ENCODE results near the gene ZNF580.

The ZNF580 gene

DNA sequence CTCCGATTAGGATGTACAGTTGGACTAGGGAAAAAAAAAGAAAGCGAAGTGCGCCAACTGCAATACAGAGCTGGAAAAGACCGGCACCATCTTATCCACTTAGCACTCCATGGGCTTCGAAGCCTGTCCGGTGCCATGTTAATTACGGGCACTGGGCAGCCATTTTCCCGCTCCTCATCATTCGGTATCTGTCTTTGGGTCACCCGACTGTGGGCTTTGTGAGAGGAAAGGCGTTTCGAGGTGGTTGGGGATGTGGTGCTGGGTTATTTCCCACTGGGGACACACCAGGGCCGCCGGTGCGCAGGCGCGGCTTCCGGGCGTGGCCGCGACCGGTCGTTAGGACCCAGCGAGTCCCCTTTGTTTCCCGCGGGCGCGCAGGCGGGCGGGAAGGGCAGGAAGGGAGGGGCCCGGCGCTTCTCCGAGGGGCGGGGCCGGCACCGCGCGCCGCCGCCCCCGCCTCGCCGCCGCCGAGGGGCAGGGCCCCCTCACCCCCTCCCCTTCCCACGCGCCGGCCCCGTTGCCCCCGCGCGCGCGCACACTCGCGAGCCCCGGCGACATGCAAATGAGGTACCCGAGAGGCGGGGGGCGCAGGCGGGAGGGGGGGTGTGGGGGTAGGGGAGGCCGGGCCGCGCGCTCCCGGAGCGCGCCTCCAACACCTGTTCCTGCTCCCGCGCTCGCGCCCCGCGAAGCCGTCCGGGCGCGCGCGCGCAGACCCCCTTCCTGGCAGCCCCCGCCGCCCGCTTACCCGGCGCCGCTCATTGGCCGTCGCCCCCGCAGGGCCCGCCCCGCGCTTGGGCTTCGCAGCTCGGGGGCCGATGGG, 40.8 kb upstream of the ZNF580 start, which contains the start of gene ZNF524 (continued):
- TF ChIP-seq, protein P1, sequence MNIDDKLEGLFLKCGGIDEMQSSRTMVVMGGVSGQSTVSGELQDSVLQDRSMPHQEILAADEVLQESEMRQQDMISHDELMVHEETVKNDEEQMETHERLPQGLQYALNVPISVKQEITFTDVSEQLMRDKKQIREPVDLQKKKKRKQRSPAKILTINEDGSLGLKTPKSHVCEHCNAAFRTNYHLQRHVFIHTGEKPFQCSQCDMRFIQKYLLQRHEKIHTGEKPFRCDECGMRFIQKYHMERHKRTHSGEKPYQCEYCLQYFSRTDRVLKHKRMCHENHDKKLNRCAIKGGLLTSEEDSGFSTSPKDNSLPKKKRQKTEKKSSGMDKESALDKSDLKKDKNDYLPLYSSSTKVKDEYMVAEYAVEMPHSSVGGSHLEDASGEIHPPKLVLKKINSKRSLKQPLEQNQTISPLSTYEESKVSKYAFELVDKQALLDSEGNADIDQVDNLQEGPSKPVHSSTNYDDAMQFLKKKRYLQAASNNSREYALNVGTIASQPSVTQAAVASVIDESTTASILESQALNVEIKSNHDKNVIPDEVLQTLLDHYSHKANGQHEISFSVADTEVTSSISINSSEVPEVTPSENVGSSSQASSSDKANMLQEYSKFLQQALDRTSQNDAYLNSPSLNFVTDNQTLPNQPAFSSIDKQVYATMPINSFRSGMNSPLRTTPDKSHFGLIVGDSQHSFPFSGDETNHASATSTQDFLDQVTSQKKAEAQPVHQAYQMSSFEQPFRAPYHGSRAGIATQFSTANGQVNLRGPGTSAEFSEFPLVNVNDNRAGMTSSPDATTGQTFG (tag by site-specific recombination; IDR thresholded peaks at IDR 0.05; ENCODE audit: borderline replicate concordance): peak; percentile 40; the same call in 1 of the 2 replicates
- TF ChIP-seq ZNF140 (tag by site-specific recombination; IDR thresholded peaks at IDR 0.05) (no peak), ZNF623 (tag by site-specific recombination; IDR thresholded peaks at IDR 0.05) (0 out of 2 replicates have a peak, but pooled peaks have one; percentile 7), SCRT1 (tag by site-specific recombination; IDR thresholded peaks at IDR 0.05; ENCODE audit: borderline replicate concordance) (no peak), ZNF624 (tag by site-specific recombination; IDR thresholded peaks at IDR 0.05) (no peak), SP3 (tag by site-specific recombination; IDR thresholded peaks at IDR 0.05) (peak; percentile 90), ZEB2 (tag by site-specific recombination; IDR thresholded peaks at IDR 0.05) (peak; percentile 26; the same call in 1 of the 2 replicates), ZNF174 (tag by site-specific recombination; IDR thresholded peaks at IDR 0.05) (no peak), ZNF138 (tag by site-specific recombination; IDR thresholded peaks at IDR 0.05; ENCODE audit: borderline replicate concordance) (0 out of 2 replicates have a peak, but pooled peaks have one; percentile 23), ZNF169 (tag by site-specific recombination; IDR thresholded peaks at IDR 0.05) (0 out of 2 replicates have a peak, but pooled peaks have one; percentile 53), EGR2 (tag by site-specific recombination; IDR thresholded peaks at IDR 0.05; ENCODE audit: low read depth) (no peak), ZNF843 (tag by site-specific recombination; IDR thresholded peaks at IDR 0.05) (peak; percentile 51; the same call in 1 of the 2 replicates), ZNF133 (tag by site-specific recombination; IDR thresholded peaks at IDR 0.05) (no peak), ZNF214 (tag by site-specific recombination; IDR thresholded peaks at IDR 0.05; ENCODE audit: borderline replicate concordance) (no peak), SP7 (tag by site-specific recombination; IDR thresholded peaks at IDR 0.05) (peak; percentile 66), ZNF664 (tag by site-specific recombination; IDR thresholded peaks at IDR 0.05) (no peak), ZBTB17 (tag by site-specific recombination; IDR thresholded peaks at IDR 0.05) (peak; percentile 97), IKZF3 (tag by site-specific recombination; IDR thresholded peaks at IDR 0.05) (no peak), ZNF239 (tag by site-specific recombination; IDR thresholded peaks at IDR 0.05) (no peak), ZNF335 (tag by site-specific recombination; conservative IDR thresholded peaks at IDR 0.05) (peak; percentile 97), ZNF610 (tag by site-specific recombination; IDR thresholded peaks at IDR 0.05; ENCODE audit: borderline replicate concordance) (peak; percentile 87), ZNF791 (tag by site-specific recombination; IDR thresholded peaks at IDR 0.05) (no peak)
- TF ChIP-seq, protein P2, sequence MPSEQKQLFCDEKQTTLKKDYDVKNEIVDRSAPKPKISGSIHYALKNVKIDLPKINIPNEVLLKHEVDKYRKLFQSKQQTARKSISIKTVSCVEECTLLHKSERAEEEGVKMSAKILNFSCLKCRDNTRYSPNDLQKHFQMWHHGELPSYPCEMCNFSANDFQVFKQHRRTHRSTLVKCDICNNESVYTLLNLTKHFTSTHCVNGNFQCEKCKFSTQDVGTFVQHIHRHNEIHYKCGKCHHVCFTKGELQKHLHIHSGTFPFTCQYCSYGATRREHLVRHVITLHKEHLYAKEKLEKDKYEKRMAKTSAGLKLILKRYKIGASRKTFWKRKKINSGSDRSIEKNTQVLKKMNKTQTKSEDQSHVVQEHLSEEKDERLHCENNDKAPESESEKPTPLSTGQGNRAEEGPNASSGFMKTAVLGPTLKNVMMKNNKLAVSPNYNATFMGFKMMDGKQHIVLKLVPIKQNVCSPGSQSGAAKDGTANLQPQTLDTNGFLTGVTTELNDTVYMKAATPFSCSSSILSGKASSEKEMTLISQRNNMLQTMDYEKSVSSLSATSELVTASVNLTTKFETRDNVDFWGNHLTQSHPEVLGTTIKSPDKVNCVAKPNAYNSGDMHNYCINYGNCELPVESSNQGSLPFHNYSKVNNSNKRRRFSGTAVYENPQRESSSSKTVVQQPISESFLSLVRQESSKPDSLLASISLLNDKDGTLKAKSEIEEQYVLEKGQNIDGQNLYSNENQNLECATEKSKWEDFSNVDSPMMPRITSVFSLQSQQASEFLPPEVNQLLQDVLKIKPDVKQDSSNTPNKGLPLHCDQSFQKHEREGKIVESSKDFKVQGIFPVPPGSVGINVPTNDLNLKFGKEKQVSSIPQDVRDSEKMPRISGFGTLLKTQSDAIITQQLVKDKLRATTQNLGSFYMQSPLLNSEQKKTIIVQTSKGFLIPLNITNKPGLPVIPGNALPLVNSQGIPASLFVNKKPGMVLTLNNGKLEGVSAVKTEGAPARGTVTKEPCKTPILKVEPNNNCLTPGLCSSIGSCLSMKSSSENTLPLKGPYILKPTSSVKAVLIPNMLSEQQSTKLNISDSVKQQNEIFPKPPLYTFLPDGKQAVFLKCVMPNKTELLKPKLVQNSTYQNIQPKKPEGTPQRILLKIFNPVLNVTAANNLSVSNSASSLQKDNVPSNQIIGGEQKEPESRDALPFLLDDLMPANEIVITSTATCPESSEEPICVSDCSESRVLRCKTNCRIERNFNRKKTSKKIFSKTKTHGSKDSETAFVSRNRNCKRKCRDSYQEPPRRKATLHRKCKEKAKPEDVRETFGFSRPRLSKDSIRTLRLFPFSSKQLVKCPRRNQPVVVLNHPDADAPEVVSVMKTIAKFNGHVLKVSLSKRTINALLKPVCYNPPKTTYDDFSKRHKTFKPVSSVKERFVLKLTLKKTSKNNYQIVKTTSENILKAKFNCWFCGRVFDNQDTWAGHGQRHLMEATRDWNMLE (tag by site-specific recombination; conservative IDR thresholded peaks at IDR 0.05; ENCODE audit: low read depth): no peak; the same call in 1 of the 2 replicates
- TF ChIP-seq, protein P3, sequence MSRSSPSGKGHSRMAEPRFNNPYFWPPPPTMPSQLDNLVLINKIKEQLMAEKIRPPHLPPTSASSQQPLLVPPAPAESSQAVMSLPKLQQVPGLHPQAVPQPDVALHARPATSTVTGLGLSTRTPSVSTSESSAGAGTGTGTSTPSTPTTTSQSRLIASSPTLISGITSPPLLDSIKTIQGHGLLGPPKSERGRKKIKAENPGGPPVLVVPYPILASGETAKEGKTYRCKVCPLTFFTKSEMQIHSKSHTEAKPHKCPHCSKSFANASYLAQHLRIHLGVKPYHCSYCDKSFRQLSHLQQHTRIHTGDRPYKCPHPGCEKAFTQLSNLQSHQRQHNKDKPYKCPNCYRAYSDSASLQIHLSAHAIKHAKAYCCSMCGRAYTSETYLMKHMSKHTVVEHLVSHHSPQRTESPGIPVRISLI (tag by site-specific recombination; IDR thresholded peaks at IDR 0.05): no peak
- TF ChIP-seq, protein P4, sequence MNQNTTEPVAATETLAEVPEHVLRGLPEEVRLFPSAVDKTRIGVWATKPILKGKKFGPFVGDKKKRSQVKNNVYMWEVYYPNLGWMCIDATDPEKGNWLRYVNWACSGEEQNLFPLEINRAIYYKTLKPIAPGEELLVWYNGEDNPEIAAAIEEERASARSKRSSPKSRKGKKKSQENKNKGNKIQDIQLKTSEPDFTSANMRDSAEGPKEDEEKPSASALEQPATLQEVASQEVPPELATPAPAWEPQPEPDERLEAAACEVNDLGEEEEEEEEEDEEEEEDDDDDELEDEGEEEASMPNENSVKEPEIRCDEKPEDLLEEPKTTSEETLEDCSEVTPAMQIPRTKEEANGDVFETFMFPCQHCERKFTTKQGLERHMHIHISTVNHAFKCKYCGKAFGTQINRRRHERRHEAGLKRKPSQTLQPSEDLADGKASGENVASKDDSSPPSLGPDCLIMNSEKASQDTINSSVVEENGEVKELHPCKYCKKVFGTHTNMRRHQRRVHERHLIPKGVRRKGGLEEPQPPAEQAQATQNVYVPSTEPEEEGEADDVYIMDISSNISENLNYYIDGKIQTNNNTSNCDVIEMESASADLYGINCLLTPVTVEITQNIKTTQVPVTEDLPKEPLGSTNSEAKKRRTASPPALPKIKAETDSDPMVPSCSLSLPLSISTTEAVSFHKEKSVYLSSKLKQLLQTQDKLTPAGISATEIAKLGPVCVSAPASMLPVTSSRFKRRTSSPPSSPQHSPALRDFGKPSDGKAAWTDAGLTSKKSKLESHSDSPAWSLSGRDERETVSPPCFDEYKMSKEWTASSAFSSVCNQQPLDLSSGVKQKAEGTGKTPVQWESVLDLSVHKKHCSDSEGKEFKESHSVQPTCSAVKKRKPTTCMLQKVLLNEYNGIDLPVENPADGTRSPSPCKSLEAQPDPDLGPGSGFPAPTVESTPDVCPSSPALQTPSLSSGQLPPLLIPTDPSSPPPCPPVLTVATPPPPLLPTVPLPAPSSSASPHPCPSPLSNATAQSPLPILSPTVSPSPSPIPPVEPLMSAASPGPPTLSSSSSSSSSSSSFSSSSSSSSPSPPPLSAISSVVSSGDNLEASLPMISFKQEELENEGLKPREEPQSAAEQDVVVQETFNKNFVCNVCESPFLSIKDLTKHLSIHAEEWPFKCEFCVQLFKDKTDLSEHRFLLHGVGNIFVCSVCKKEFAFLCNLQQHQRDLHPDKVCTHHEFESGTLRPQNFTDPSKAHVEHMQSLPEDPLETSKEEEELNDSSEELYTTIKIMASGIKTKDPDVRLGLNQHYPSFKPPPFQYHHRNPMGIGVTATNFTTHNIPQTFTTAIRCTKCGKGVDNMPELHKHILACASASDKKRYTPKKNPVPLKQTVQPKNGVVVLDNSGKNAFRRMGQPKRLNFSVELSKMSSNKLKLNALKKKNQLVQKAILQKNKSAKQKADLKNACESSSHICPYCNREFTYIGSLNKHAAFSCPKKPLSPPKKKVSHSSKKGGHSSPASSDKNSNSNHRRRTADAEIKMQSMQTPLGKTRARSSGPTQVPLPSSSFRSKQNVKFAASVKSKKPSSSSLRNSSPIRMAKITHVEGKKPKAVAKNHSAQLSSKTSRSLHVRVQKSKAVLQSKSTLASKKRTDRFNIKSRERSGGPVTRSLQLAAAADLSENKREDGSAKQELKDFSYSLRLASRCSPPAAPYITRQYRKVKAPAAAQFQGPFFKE (tag by site-specific recombination; IDR thresholded peaks at IDR 0.05; ENCODE audit: borderline replicate concordance): no peak

Data from HEK293 (cell line).